ENCODE data around the gene ABCB11. TPM values are rescaled to one million over a fixed set of nuclear protein-coding genes. Genes with fewer than 3 reads are reported as not detected.
A peak's percentile ranks its signal among the peaks of the same experiment; 100 is the strongest.

ABCB11 gene
- total RNA-seq, 1 donor from 2014 or later, result 0.02 TPM

DNA sequence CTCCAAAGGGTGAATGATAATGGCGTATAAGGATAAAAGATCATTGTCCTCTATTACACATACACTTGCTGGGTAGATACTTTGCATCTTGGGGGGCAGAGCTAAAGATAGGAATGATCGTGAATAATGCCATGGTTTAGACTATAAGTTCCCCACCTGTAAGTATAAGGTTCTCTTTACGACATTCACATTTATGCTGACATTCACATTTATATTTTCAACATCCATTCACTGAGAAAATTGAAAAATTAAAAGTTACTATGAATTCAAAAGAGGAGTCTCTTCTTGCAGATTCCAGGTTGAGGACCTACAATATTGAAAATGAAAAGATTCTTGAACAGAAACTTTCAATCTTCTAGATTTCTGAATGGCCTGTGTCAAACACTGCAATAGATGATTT is 138.8 kb downstream of the ABCB11 start:
- no peaks in the 10 kb centered on the region for H3K4me1 Mint-ChIP-seq (ENCODE audit: low read depth, unreplicated experiment)
- Histone ChIP-seq H3K36me3 (ENCODE audit: insufficient read depth, low read length) (no peaks in the 10 kb centered on the region), H3K4me2 (ENCODE audit: low read length) (no peak overlapping the region), H3K9me3 (ENCODE audit: insufficient read depth, low read depth, low read length) (no peaks in the 10 kb centered on the region), H3K79me2 (ENCODE audit: insufficient read depth, low read length) (peaks cover 15% of the 10 kb centered on the region), H3K27me3 (ENCODE audit: insufficient read depth, low read length) (no peaks in the 10 kb centered on the region), H3K4me3 (ENCODE audit: insufficient read depth, low read depth, low read length) (no peak overlapping the region), H3K9ac (ENCODE audit: low read length) (no peak overlapping the region), H3K4me1 (ENCODE audit: insufficient read depth, low read length) (no peaks in the 10 kb centered on the region), H4K20me1 (ENCODE audit: insufficient read depth, low read length) (no peaks in the 10 kb centered on the region), H2AFZ (ENCODE audit: low read depth, low read length) (no peak overlapping the region), H3K27ac (ENCODE audit: low read depth, low read length) (no peak overlapping the region)
- no peak overlapping the region for H3K27ac Mint-ChIP-seq (ENCODE audit: unreplicated experiment)
- H3K9me3 Mint-ChIP-seq (ENCODE audit: unreplicated experiment), result no peaks in the 10 kb centered on the region
- FAIRE-seq (no peak), DNase-seq (ENCODE audit: low read depth) (no peak)
- no peak for TF ChIP-seq EZH2 (IDR thresholded peaks at IDR 0.05; ENCODE audit: insufficient read depth, low read length)
- TF ChIP-seq, protein P1, sequence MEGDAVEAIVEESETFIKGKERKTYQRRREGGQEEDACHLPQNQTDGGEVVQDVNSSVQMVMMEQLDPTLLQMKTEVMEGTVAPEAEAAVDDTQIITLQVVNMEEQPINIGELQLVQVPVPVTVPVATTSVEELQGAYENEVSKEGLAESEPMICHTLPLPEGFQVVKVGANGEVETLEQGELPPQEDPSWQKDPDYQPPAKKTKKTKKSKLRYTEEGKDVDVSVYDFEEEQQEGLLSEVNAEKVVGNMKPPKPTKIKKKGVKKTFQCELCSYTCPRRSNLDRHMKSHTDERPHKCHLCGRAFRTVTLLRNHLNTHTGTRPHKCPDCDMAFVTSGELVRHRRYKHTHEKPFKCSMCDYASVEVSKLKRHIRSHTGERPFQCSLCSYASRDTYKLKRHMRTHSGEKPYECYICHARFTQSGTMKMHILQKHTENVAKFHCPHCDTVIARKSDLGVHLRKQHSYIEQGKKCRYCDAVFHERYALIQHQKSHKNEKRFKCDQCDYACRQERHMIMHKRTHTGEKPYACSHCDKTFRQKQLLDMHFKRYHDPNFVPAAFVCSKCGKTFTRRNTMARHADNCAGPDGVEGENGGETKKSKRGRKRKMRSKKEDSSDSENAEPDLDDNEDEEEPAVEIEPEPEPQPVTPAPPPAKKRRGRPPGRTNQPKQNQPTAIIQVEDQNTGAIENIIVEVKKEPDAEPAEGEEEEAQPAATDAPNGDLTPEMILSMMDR (IDR thresholded peaks at IDR 0.05; ENCODE audit: insufficient read depth, low read depth, low read length), result no peak
- H3K4me3 Mint-ChIP-seq (ENCODE audit: unreplicated experiment), result no peak overlapping the region
- peaks cover 8% of the 10 kb centered on the region for H3K27me3 Mint-ChIP-seq (ENCODE audit: low read depth, unreplicated experiment)
- no peaks in the 10 kb centered on the region for H3K36me3 Mint-ChIP-seq (ENCODE audit: low read depth, unreplicated experiment)

DNA sequence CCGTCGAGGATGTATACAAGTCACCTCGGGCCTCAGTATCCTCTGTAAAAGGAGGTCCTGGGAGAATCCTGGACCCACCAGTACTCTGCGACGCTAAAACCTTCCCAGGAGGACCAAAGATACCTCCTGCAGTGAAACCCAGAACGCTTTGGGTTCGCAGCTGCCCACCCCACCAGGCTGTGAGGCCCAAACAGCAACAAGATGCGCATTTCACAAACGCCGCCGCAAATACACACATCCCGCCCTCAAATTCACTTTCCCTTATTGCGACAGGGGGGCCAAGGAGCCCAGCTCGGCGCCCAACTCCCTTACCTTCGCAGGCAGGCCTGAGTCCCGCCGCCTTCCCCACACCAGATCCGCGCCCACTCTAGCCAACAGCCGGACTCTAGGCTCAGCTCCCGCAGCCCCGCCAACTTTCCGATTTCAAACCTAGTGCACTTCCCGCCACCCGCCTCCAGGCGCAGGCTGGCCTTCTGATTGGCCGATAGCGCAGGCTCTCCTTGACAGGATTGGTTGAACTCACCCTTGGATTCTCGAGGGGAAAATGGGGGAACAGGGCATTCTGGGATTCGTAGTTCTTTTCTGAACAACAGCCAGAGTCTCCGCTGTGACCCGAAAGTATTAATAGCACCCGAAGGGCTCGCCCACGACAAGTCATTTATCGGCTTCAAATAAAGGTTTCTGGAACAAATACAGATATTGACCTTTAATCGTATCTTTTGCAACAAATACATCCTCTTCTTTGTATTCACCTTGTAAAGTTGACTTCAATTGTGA is 140.9 kb downstream of the ABCB11 start, which contains the start of gene SPC25:
SPC25 (minus strand) TSS at position 425 of the 777 bp plus-strand sequence. CDS start 911 bp downstream, outside the sequence.
- Histone ChIP-seq H3K27ac (ENCODE audit: low read depth, low read length) (peak within 1 kb of the TSS; percentile 47), H3K9ac (ENCODE audit: low read length) (peak within 1 kb of the TSS; percentile 83), H3K27me3 (ENCODE audit: insufficient read depth, low read length) (no peaks in the 10 kb centered on the region), H3K4me2 (ENCODE audit: low read length) (peak within 1 kb of the TSS; percentile 88), H4K20me1 (ENCODE audit: insufficient read depth, low read length) (no peaks in the 10 kb centered on the region), H3K36me3 (ENCODE audit: insufficient read depth, low read length) (no peaks in the 10 kb centered on the region), H3K9me3 (ENCODE audit: insufficient read depth, low read depth, low read length) (no peaks in the 10 kb centered on the region), H2AFZ (ENCODE audit: low read depth, low read length) (peak within 1 kb of the TSS; percentile 92), H3K4me3 (ENCODE audit: insufficient read depth, low read depth, low read length) (peak within 1 kb of the TSS; percentile 79), H3K4me1 (ENCODE audit: insufficient read depth, low read length) (no peaks in the 10 kb centered on the region), H3K79me2 (ENCODE audit: insufficient read depth, low read length) (peaks cover 19% of the 10 kb centered on the region)
- peak; percentile 71 for DNase-seq (ENCODE audit: low read depth)
- no peaks in the 10 kb centered on the region for H3K36me3 Mint-ChIP-seq (ENCODE audit: low read depth, unreplicated experiment)
- H3K27me3 Mint-ChIP-seq (ENCODE audit: low read depth, unreplicated experiment), result peaks cover 6% of the 10 kb centered on the region
- H3K9me3 Mint-ChIP-seq (ENCODE audit: unreplicated experiment), result no peaks in the 10 kb centered on the region
- TF ChIP-seq, protein P1 (IDR thresholded peaks at IDR 0.05; ENCODE audit: insufficient read depth, low read depth, low read length), result no peak
- no peak for TF ChIP-seq EZH2 (IDR thresholded peaks at IDR 0.05; ENCODE audit: insufficient read depth, low read length)
- H3K4me3 Mint-ChIP-seq (ENCODE audit: unreplicated experiment), result peak within 1 kb of the TSS; percentile 93
- peak; percentile 80 for FAIRE-seq
- H3K27ac Mint-ChIP-seq (ENCODE audit: unreplicated experiment), result peak within 1 kb of the TSS; percentile 9
- no peaks in the 10 kb centered on the region for H3K4me1 Mint-ChIP-seq (ENCODE audit: low read depth, unreplicated experiment)

DNA sequence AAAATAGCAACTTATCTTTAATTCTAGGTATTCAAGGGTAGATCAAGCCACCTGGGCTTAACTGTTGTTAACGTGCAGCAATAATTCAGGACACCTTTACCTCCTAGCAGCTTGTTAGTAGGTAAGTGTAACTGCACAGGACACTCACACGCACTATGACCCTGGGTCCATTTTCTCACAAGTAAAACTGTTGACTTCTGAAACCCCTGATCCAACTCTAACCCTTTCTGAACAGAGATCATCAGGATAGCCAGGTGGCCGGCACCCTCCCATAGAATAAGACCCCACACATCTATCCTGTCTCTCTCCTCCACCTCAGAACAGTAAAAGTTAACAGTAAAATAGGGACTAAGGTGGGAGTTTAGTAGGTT is 141.5 kb downstream of the ABCB11 start:
- Mint-ChIP-seq H3K4me3 (ENCODE audit: unreplicated experiment) (peak overlapping the region; percentile 93), H3K27ac (ENCODE audit: unreplicated experiment) (no peak overlapping the region), H3K4me1 (ENCODE audit: low read depth, unreplicated experiment) (no peaks in the 10 kb centered on the region), H3K27me3 (ENCODE audit: low read depth, unreplicated experiment) (peaks cover 6% of the 10 kb centered on the region), H3K9me3 (ENCODE audit: unreplicated experiment) (no peaks in the 10 kb centered on the region), H3K36me3 (ENCODE audit: low read depth, unreplicated experiment) (no peaks in the 10 kb centered on the region)
- Histone ChIP-seq H3K27ac (ENCODE audit: low read depth, low read length) (peak overlapping the region; percentile 47), H3K4me1 (ENCODE audit: insufficient read depth, low read length) (no peaks in the 10 kb centered on the region), H3K9ac (ENCODE audit: low read length) (peak overlapping the region; percentile 83), H3K9me3 (ENCODE audit: insufficient read depth, low read depth, low read length) (no peaks in the 10 kb centered on the region), H3K27me3 (ENCODE audit: insufficient read depth, low read length) (no peaks in the 10 kb centered on the region), H3K4me2 (ENCODE audit: low read length) (peak overlapping the region; percentile 88), H4K20me1 (ENCODE audit: insufficient read depth, low read length) (no peaks in the 10 kb centered on the region), H3K79me2 (ENCODE audit: insufficient read depth, low read length) (peaks cover 19% of the 10 kb centered on the region), H2AFZ (ENCODE audit: low read depth, low read length) (peak overlapping the region; percentile 92), H3K4me3 (ENCODE audit: insufficient read depth, low read depth, low read length) (peak overlapping the region; percentile 79), H3K36me3 (ENCODE audit: insufficient read depth, low read length) (no peaks in the 10 kb centered on the region)
- no peak for DNase-seq (ENCODE audit: low read depth)
- no peak for FAIRE-seq
- no peak for TF ChIP-seq EZH2 (IDR thresholded peaks at IDR 0.05; ENCODE audit: insufficient read depth, low read length)
- TF ChIP-seq, protein P1 (IDR thresholded peaks at IDR 0.05; ENCODE audit: insufficient read depth, low read depth, low read length), result no peak
